AG04449 (cell line): ENCODE results near the gene CEP44.

ENCODE experiments used
- CTCF ChIA-PET: fragments of 350-600 bp; formaldehyde crosslinking; extraction: SDS; loops from one replicate; lab custom pipeline; 2021; ENCODE audit warnings: antibody characterized with exemption; lab: Yijun Ruan, JAX
- POLR2A ChIA-PET: fragments of 400-600, 350-600 bp; formaldehyde crosslinking; extraction: SDS; loops from one replicate; lab custom pipeline; 2020; ENCODE audit warnings: antibody characterized with exemption, inconsistent platforms; lab: Yijun Ruan, JAX
- DNase-seq: peaks from one replicate; pipeline ENCODE4 v3.0.0-alpha.2; 2010; ENCODE audit warnings: low read depth, low spot score
- H3K4me3 ChIP-seq: 2 replicates; pipeline ENCODE4 v1.5.1; 2011; ENCODE audit warnings: low read depth, mild to moderate bottlenecking, control low read depth, low read length
- TF ChIP-seq, protein P1 (sequence below): IDR thresholded peaks from one replicate; pipeline ENCODE4 v1.5.1; 2011; ENCODE audit warnings: mild to moderate bottlenecking, moderate library complexity, low read length, control low read depth, inconsistent platforms; ENCODE audit not compliant: insufficient read depth; ENCODE audit errors: missing control alignments

CEP44 gene

DNA sequence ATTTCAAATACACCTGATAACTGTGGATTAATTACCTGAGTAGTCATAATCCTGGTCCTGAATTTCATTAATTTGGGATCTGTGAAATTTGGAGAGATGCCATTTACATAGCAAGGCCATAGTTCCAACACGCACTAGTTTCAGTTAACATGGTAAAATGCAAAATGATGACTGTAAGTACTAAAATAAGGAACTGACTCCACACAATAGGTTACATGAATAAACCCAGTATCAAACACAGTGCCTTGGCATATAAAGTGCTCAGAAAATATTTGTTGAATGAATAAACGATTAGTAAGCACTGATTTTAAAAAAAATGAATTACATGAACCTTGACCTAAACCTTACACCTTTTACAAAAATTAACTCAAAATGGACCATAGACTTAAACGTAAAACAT is 9.3 kb upstream of the CEP44 start:
- TF ChIP-seq, protein P1, sequence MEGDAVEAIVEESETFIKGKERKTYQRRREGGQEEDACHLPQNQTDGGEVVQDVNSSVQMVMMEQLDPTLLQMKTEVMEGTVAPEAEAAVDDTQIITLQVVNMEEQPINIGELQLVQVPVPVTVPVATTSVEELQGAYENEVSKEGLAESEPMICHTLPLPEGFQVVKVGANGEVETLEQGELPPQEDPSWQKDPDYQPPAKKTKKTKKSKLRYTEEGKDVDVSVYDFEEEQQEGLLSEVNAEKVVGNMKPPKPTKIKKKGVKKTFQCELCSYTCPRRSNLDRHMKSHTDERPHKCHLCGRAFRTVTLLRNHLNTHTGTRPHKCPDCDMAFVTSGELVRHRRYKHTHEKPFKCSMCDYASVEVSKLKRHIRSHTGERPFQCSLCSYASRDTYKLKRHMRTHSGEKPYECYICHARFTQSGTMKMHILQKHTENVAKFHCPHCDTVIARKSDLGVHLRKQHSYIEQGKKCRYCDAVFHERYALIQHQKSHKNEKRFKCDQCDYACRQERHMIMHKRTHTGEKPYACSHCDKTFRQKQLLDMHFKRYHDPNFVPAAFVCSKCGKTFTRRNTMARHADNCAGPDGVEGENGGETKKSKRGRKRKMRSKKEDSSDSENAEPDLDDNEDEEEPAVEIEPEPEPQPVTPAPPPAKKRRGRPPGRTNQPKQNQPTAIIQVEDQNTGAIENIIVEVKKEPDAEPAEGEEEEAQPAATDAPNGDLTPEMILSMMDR = no peak
- no peak overlapping the region for H3K4me3 ChIP-seq
- no peak for DNase-seq
- CTCF ChIA-PET = no interaction called here
- POLR2A ChIA-PET = no interaction called here

GRCh38 chr4:174275101-174275500 is 8.6 kb upstream of the CEP44 start:
- POLR2A ChIA-PET = no interaction called here
- no peak for DNase-seq
- CTCF ChIA-PET = no interaction called here
- TF ChIP-seq, protein P1 = no peak
- no peak overlapping the region for H3K4me3 ChIP-seq

GRCh38 chr4:174277433-174277832 is 6.3 kb upstream of the CEP44 start:
- TF ChIP-seq, protein P1 = no peak
- ChIA-PET CTCF (no interaction called here), POLR2A (no interaction called here)
- DNase-seq = no peak
- no peak overlapping the region for H3K4me3 ChIP-seq

DNA sequence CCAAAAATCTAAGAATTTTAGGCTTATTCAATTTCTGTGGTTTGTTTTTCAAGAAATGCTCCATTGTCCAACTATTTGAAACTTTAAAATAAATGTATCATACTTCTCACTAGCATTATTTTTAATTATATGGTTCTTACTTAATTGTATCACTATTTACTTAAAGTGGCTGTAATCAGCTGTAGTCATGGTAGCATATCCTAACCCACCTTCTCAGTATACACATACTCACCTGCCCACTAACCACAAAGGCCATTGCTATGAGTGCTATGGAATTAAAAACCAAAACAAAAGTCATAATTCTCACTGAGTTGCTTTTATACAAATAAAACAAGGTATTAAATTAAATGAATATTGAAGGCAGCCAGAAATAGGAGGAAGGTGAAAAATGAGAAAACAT is 5.2 kb upstream of the CEP44 start:
- CTCF ChIA-PET = no interaction called here
- DNase-seq = no peak
- no peak overlapping the region for H3K4me3 ChIP-seq

DNA sequence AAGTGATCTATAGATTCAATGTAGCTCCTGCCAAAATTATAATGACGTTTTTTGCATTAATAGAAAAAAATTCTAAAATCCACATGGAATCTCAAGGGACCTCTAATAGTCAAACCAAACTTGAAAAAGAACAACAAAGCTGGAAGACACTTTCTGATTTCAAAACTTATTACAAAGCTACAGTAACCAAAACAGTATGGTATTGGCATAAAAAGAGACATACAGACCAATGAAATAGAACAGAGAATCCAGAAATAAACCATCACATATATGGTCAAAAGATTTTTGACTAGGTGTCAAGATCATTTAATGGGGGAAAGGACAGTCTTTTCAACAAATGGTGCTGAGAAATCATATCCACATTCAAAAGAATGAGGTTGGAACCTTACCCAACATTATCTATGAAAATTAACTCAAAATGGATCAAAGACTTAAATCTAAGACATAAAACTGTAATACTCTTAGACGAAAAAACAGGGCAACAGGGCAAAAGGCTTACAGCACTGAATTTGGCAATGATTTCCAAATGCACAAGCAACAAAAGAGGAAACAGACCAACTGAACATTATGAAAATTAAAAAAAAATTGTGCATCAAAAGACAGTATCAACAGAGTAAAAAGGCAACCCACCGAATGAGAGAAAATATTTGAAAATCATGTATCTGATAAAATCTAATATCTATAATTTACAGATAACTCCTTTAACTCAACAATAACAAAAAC is 4.1 kb upstream of the CEP44 start:
- TF ChIP-seq, protein P1 = no peak
- ChIA-PET POLR2A (no interaction called here), CTCF (interaction anchor here (0.9 kb wide), 1 partner anchor 41 kb away, joined by 3 read pairs; no protein-coding TSS in a partner anchor)
- DNase-seq = no peak
- no peak overlapping the region for H3K4me3 ChIP-seq

More for the DNA sequence above, 5.2 kb upstream of the CEP44 start:
- TF ChIP-seq, protein P1 = no peak
- POLR2A ChIA-PET = no interaction called here

- CTCF ChIA-PET = interaction anchor here (1.2 kb wide), 1 partner anchor 59 kb away, joined by 3 read pairs; no protein-coding TSS in a partner anchor
Observed at GRCh38 chr4:174281182-174281737, 2.5 kb upstream of the CEP44 start.

More at GRCh38 chr4:174281182-174281737, 2.5 kb upstream of the CEP44 start:
- POLR2A ChIA-PET = no interaction called here
- TF ChIP-seq, protein P1 = no peak
- no peak for DNase-seq
- H3K4me3 ChIP-seq = no peak overlapping the region
